SK-N-SH (cell line): Measurements from ENCODE around the gene EXOC5. TPM values are rescaled to one million over a fixed set of nuclear protein-coding genes. Genes with fewer than 3 reads are reported as not detected.

Source experiments
- CTCF ChIA-PET: fragments of 300-600, 350-600 bp; formaldehyde crosslinking; extraction: SDS; loops from one replicate; lab custom pipeline; 2021; lab: Yijun Ruan, JAX
- POLR2A ChIA-PET: fragments of 350-600 bp; sonication (Branson Sonifier 250); formaldehyde crosslinking; extraction: SDS; loops from one replicate; lab custom pipeline; 2020; ENCODE audit warnings: antibody characterized with exemption, inconsistent platforms; lab: Yijun Ruan, JAX
- DNase-seq: peaks from one replicate; pipeline ENCODE4 v3.0.0; 2012
- H2AFZ ChIP-seq: fragments of 200-600 bp; sonication (generic); 2 replicates; pipeline ENCODE4 v1.8.1; 2016; ENCODE audit warnings: antibody characterized with exemption, mild to moderate bottlenecking, low read depth
- H3F3A ChIP-seq: fragments of 200-600 bp; sonication (generic); replicated peaks from 2 replicates; pipeline ENCODE3; 2016; ENCODE audit warnings: antibody characterized with exemption, mild to moderate bottlenecking; ENCODE audit not compliant: insufficient read depth
- H3K27ac ChIP-seq, 2 experiments: fragments of 200-500 bp in 1 of 2; fragments of 200-600 bp in 1 of 2; sonication (Bioruptor generic) in 1 of 2; sonication (generic), shearing (Covaris generic) in 1 of 2; 2 replicates each; pipeline versions ENCODE4 v1.5.1 to v1.6.1; 2014 to 2016; ENCODE audit warnings: low read depth in 2 of 2, inconsistent platforms in 1 of 2, low read length in 1 of 2, mild to moderate bottlenecking in 1 of 2, mixed read lengths in 1 of 2
- H3K27me3 ChIP-seq: fragments of 200-600 bp; sonication (generic), shearing (Covaris generic); 2 replicates; pipeline ENCODE4 v1.6.1; 2016; ENCODE audit warnings: mixed run types; ENCODE audit not compliant: insufficient read depth
- H3K36me3 ChIP-seq, 2 experiments: fragments of 200-500 bp in 1 of 2; fragments of 200-600 bp in 1 of 2; sonication (Bioruptor generic) in 1 of 2; sonication (generic) in 1 of 2; replicated peaks in 1 of 2; 2 replicates each; pipeline versions ENCODE3 to v1.5.1; 2014 to 2016; ENCODE audit warnings: low read length in 1 of 2, mild to moderate bottlenecking in 1 of 2; ENCODE audit not compliant: insufficient read depth in 2 of 2, control insufficient read depth in 1 of 2
- H3K4me1 ChIP-seq, 2 experiments: fragments of 200-500 bp in 1 of 2; fragments of 200-600 bp in 1 of 2; sonication (Bioruptor generic) in 1 of 2; sonication (generic), shearing (Covaris generic) in 1 of 2; 2 replicates each; pipeline versions ENCODE4 v1.5.1 to v1.6.1; 2014 to 2016; ENCODE audit warnings: low read depth in 1 of 2, low read length in 1 of 2, mixed run types in 1 of 2; ENCODE audit not compliant: insufficient read depth in 2 of 2, control insufficient read depth in 1 of 2
- H3K4me2 ChIP-seq: fragments of 200-600 bp; sonication (generic), shearing (Covaris generic); 2 replicates; pipeline ENCODE4 v1.6.1; 2017; ENCODE audit warnings: mixed run types
- H3K4me3 ChIP-seq, 2 experiments: fragments of 200-500 bp in 1 of 2; fragments of 200-600 bp in 1 of 2; sonication (Bioruptor generic) in 1 of 2; sonication (generic), shearing (Covaris generic) in 1 of 2; 2 replicates each; pipeline versions ENCODE4 v1.5.1 to v1.8.1; 2014 to 2016; ENCODE audit warnings: low read depth in 2 of 2, inconsistent platforms in 1 of 2, low read length in 1 of 2, mild to moderate bottlenecking in 1 of 2, mixed read lengths in 1 of 2, moderate library complexity in 1 of 2
- H3K79me2 ChIP-seq: fragments of 200-600 bp; sonication (generic); 2 replicates; pipeline ENCODE4 v1.8.1; 2017; ENCODE audit warnings: mild to moderate bottlenecking; ENCODE audit not compliant: insufficient read depth
- H3K9ac ChIP-seq: fragments of 200-600 bp; sonication (generic); 2 replicates; pipeline ENCODE4 v1.6.1; 2017; ENCODE audit warnings: mixed run types
- H3K9me2 ChIP-seq: fragments of 200-600 bp; sonication (generic); 2 replicates; pipeline ENCODE4 v1.6.1; 2017; ENCODE audit warnings: mixed run types
- H3K9me3 ChIP-seq: fragments of 200-600 bp; sonication (generic); 2 replicates; pipeline ENCODE4 v1.6.1; 2017; ENCODE audit warnings: mixed run types, mild to moderate bottlenecking, moderate library complexity
- H4K20me1 ChIP-seq: fragments of 200-600 bp; sonication (generic); 2 replicates; pipeline ENCODE4 v1.6.1; 2017; ENCODE audit warnings: mild to moderate bottlenecking, mixed run types; ENCODE audit not compliant: insufficient read depth
- CHD2 ChIP-seq: fragments of 150-350 bp; IDR thresholded peaks from 2 replicates; pipeline ENCODE4 v1.6.1; 2018; ENCODE audit warnings: low read length; ENCODE audit not compliant: partially characterized antibody
- ELF1 ChIP-seq: IDR thresholded peaks from 2 replicates; pipeline ENCODE4 v1.4.0; 2012
- EZH2phosphoT487 ChIP-seq: fragments of 200-600 bp; sonication (generic); IDR thresholded peaks from 2 replicates; pipeline ENCODE4 v1.6.1; 2017; ENCODE audit warnings: low read depth, mixed run types, mild to moderate bottlenecking, antibody characterized with exemption, moderate library complexity, borderline replicate concordance
- FOSL2 ChIP-seq: IDR thresholded peaks from 2 replicates; pipeline ENCODE4 v1.4.0; 2012; ENCODE audit warnings: low read depth, mild to moderate bottlenecking, moderate library complexity, borderline replicate concordance
- GATA2 ChIP-seq: sonication (generic); formaldehyde crosslinking; IDR thresholded peaks from 2 replicates; pipeline ENCODE4 v1.5.0; 2020; ENCODE audit warnings: mild to moderate bottlenecking, missing genetic modification reagents
- JUND ChIP-seq: IDR thresholded peaks from 2 replicates; pipeline ENCODE4 v1.4.0; 2012
- MXI1 ChIP-seq: IDR thresholded peaks from 2 replicates; pipeline ENCODE4 v1.6.1; 2012; ENCODE audit warnings: mild to moderate bottlenecking, low read depth, low read length, improper control_type of control experiment
- PBX3 ChIP-seq: IDR thresholded peaks from 2 replicates; pipeline ENCODE4; 2012
- POLR2AphosphoS5 ChIP-seq: IDR thresholded peaks from 2 replicates; pipeline ENCODE4 v1.6.1; 2012; ENCODE audit warnings: low read depth, low read length
- RCOR1 ChIP-seq: fragments of 150-350 bp; IDR thresholded peaks from 2 replicates; pipeline ENCODE4 v1.6.1; 2017; ENCODE audit warnings: antibody characterized with exemption, low read length
- RFX5 ChIP-seq: IDR thresholded peaks from 2 replicates; pipeline ENCODE4 v1.6.1; 2012; ENCODE audit warnings: mild to moderate bottlenecking, improper control_type of control experiment, low read length
- RXRA ChIP-seq: IDR thresholded peaks from 2 replicates; pipeline ENCODE4 v1.4.0; 2012; ENCODE audit warnings: low read depth, mild to moderate bottlenecking, borderline replicate concordance
- SIN3A ChIP-seq: IDR thresholded peaks from 2 replicates; pipeline ENCODE4 v1.6.1; 2012; ENCODE audit warnings: low read depth, mild to moderate bottlenecking, low read length, moderate library complexity, borderline replicate concordance
- TCF12 ChIP-seq: IDR thresholded peaks from 2 replicates; pipeline ENCODE4 v1.4.0; 2012
- TEAD4 ChIP-seq: IDR thresholded peaks from 2 replicates; pipeline ENCODE4 v1.4.0; 2012; ENCODE audit warnings: mild to moderate bottlenecking, borderline replicate concordance; ENCODE audit not compliant: insufficient read depth
- USF1 ChIP-seq: IDR thresholded peaks from 2 replicates; pipeline ENCODE4 v1.4.0; 2012; ENCODE audit warnings: low read depth, borderline replicate concordance
- USF2 ChIP-seq: fragments of 150-350 bp; IDR thresholded peaks from 2 replicates; pipeline ENCODE4 v1.6.1; 2017; ENCODE audit warnings: antibody characterized with exemption, low read length, low read depth, borderline replicate concordance
- YY1 ChIP-seq: IDR thresholded peaks from 2 replicates; pipeline ENCODE4 v1.4.0; 2012; ENCODE audit warnings: low read depth, mild to moderate bottlenecking
- WGBS: methylation state at CpG from one replicate; pipeline ENCODE4 v1.1.6; 2017; ENCODE audit warnings: low lambda C conversion rate; 5-methylcytosine and 5-hydroxymethylcytosine counted together
- polyA plus RNA-seq, 3 experiments: library from polyadenylated mRNA; depleted of rRNA; stranded (reverse); fragments of >200 nt; gene quantifications; 2 replicates each; pipeline ENCODE4 v1.2.3, GENCODE V29; 2012
- TF ChIP-seq, protein P1 (sequence below): IDR thresholded peaks from 2 replicates; pipeline ENCODE4 v1.4.0; 2012; ENCODE audit warnings: low read depth, borderline replicate concordance
- TF ChIP-seq, protein P2 (sequence below): IDR thresholded peaks from 2 replicates; pipeline ENCODE4 v1.4.0; 2012; ENCODE audit warnings: low read depth

EXOC5 gene
- polyA plus RNA-seq, 1 of the 3 experiments (the other 2 are of a cell fraction) = 10.5 TPM

DNA sequence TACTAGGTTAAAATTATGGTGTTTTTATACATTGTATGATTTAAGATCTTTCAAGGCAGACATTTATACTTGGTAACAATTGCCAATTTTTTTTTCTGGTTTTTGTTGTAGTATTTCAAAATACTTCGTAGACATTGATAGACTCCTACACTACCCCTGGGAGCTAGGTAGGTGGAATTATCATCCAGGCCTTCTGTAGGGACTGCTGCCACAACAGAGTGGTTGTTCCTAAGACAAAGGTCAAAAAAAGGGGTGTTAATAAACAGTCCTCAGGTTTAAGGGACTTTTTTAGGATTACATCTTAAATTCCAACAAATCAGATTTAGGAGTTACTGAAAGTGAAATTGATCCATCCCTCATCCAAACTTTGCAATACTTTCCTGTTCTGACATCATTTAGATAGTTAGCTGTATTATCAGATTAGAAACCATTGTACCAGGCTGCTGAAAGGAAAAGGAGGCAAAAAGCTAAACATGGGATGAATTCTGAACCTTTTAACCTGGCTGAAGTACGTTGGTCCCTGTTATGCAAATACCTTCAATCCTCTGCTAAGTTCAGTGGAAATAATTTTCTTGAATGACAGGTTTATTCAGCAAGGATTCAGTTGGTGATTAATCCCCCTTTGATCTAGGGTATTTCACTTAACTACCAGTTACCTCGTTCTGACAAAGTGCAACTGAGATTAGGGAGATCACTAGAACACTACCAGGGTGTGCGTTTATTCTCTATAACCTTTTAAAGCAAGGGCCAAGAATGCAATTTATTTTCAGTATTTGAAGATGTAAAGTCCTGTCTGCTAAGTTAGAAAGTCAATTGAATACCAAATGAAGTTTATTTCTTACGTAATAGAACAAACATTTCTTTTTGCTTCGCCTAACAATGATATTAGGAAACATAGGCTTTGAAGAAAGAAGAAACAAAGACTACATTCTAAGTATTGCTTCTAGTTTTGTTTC lies 23.3 kb upstream of the EXOC5 start:
- Histone ChIP-seq H3K9ac (no peak overlapping the region), H3K9me2 (no peaks in the 10 kb centered on the region), H4K20me1 (no peaks in the 10 kb centered on the region), H3K27ac (no peak overlapping the region), H3F3A (no peaks in the 10 kb centered on the region), H3K4me3 (no peak overlapping the region), H3K4me1 (no peaks in the 10 kb centered on the region; a peak in 1 of 4 replicates), H3K9me3 (no peaks in the 10 kb centered on the region), H2AFZ (no peak overlapping the region), H3K36me3 (peaks cover 35 to 42% of the 10 kb centered on the region in 2 experiments), H3K79me2 (no peaks in the 10 kb centered on the region), H3K4me2 (no peak overlapping the region), H3K27me3 (no peaks in the 10 kb centered on the region)
- 75% methylated on average over 6 of the region's 6 CpGs for WGBS
- CTCF ChIA-PET = interaction anchor here (1.2 kb wide), 1 partner anchor 18 kb away, joined by 3 read pairs; no protein-coding TSS in a partner anchor
- DNase-seq = no peak
- TF ChIP-seq GATA2 (CRISPR knock-in tag) (no peak), EZH2phosphoT487 (no peak), CHD2 (no peak), TEAD4 (no peak), USF1 (no peak), SIN3A (no peak), PBX3 (no peak), RCOR1 (no peak), RXRA (no peak), FOSL2 (no peak), JUND (no peak), POLR2AphosphoS5 (no peak), ELF1 (no peak), TCF12 (no peak), RFX5 (no peak), YY1 (no peak), USF2 (no peak), MXI1 (no peak)
- TF ChIP-seq, protein P1, sequence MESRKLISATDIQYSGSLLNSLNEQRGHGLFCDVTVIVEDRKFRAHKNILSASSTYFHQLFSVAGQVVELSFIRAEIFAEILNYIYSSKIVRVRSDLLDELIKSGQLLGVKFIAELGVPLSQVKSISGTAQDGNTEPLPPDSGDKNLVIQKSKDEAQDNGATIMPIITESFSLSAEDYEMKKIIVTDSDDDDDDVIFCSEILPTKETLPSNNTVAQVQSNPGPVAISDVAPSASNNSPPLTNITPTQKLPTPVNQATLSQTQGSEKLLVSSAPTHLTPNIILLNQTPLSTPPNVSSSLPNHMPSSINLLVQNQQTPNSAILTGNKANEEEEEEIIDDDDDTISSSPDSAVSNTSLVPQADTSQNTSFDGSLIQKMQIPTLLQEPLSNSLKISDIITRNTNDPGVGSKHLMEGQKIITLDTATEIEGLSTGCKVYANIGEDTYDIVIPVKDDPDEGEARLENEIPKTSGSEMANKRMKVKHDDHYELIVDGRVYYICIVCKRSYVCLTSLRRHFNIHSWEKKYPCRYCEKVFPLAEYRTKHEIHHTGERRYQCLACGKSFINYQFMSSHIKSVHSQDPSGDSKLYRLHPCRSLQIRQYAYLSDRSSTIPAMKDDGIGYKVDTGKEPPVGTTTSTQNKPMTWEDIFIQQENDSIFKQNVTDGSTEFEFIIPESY = no peak
- TF ChIP-seq, protein P2, sequence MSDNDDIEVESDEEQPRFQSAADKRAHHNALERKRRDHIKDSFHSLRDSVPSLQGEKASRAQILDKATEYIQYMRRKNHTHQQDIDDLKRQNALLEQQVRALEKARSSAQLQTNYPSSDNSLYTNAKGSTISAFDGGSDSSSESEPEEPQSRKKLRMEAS = no peak
- POLR2A ChIA-PET = no interaction called here
